HG02798 (cell line): ENCODE results near the gene TYW1.
"Not testable (repeated sequence)": the region's sequence is repeated elsewhere in the genome, so short reads cannot be mapped to it uniquely, and the experiment has no call there.

Experiments used
- ATAC-seq: cut with Tn5 transposase; IDR thresholded peaks from one replicate; pipeline ENCODE4 v1.9.1; 2021; ENCODE audit warnings: mild to moderate bottlenecking; ENCODE audit not compliant: unreplicated experiment, poor library complexity

The TYW1 gene

GRCh38 chr7:66989552-66989951, 7.1 kb upstream of the TYW1 start:
- not testable (repeated sequence) for ATAC-seq

- not testable (repeated sequence) for ATAC-seq
Measured at GRCh38 chr7:66994051-66994450, 2.6 kb upstream of the TYW1 start.

GRCh38 chr7:66994691-66995049, 2.0 kb upstream of the TYW1 start:
- ATAC-seq: peak; percentile 24

GRCh38 chr7:66995050-66995776, 1.4 kb upstream of the TYW1 start, which contains the start of gene SBDS:
TSS of gene SBDS (minus strand) at chr7:66995586. CDS start at chr7:66995417, 169 bp downstream.
- ATAC-seq: peak; percentile 76

GRCh38 chr7:67000601-67001258, 4.1 kb downstream of the TYW1 start:
- not testable (repeated sequence) for ATAC-seq

- not testable (repeated sequence) for ATAC-seq
Measured at GRCh38 chr7:67004145-67004544, 7.5 kb downstream of the TYW1 start.

GRCh38 chr7:67006965-67007364, 10.3 kb downstream of the TYW1 start:
- ATAC-seq: no peak

GRCh38 chr7:67008260-67008659, 11.6 kb downstream of the TYW1 start:
- no peak for ATAC-seq

GRCh38 chr7:67009677-67010076, 13.0 kb downstream of the TYW1 start:
- ATAC-seq: not testable (repeated sequence)

GRCh38 chr7:67014076-67014622, 17.5 kb downstream of the TYW1 start:
- not testable (repeated sequence) for ATAC-seq

- not testable (repeated sequence) for ATAC-seq
Measured at GRCh38 chr7:67017971-67018370, 21.3 kb downstream of the TYW1 start.

- no peak for ATAC-seq
Measured at GRCh38 chr7:67018940-67019339, 22.3 kb downstream of the TYW1 start.

- ATAC-seq: no peak
Measured at GRCh38 chr7:67019562-67020390, 23.1 kb downstream of the TYW1 start.

- no peak for ATAC-seq
Measured at GRCh38 chr7:67021260-67021659, 24.6 kb downstream of the TYW1 start.

GRCh38 chr7:67022511-67022910, 25.9 kb downstream of the TYW1 start:
- ATAC-seq: no peak

GRCh38 chr7:67025459-67025858, 28.8 kb downstream of the TYW1 start:
- not testable (repeated sequence) for ATAC-seq

GRCh38 chr7:67031685-67032084, 35.1 kb downstream of the TYW1 start:
- not testable (repeated sequence) for ATAC-seq

GRCh38 chr7:67033251-67033650, 36.6 kb downstream of the TYW1 start:
- ATAC-seq: no peak

- ATAC-seq: not testable (repeated sequence)
Measured at GRCh38 chr7:67036432-67037395, 40.1 kb downstream of the TYW1 start.
